Esophagus muscularis mucosa (tissue), 4 donors: ENCODE data around the gene PCK1. TPM values are rescaled to one million over a fixed set of nuclear protein-coding genes. Genes with fewer than 3 reads are reported as not detected.

ENCODE experiments used
- DNase-seq: peaks from one replicate; pipeline ENCODE4 v3.0.0-alpha.2; 2017; ENCODE audit errors: extremely low spot score
- H3K27ac ChIP-seq, 4 donors: fragments of 200-600 bp; sonication (generic); replicated peaks in 1 of 4; 1 replicate in 3 of 4; 2 replicates in 1 of 4; pipeline ENCODE4 v1.5.1; 2016 to 2019; ENCODE audit warnings: mild to moderate bottlenecking in 1 of 4
- H3K27me3 ChIP-seq, 4 donors: fragments of 200-600 bp; sonication (generic); one replicate each; pipeline versions ENCODE4 v1.5.1 to v1.6.0; 2016 to 2019
- H3K36me3 ChIP-seq, 4 donors: fragments of 200-600 bp; sonication (generic); one replicate each; pipeline ENCODE4 v1.5.1; 2016 to 2019
- H3K4me1 ChIP-seq, 4 donors: fragments of 200-600 bp; sonication (generic); one replicate each; pipeline ENCODE4 v1.5.1; 2016 to 2019
- H3K4me3 ChIP-seq, 4 donors: fragments of 200-600 bp; sonication (generic); 1 replicate in 2 of 4; 2 replicates in 2 of 4; pipeline ENCODE4 v1.5.1; 2016 to 2019; ENCODE audit warnings: mild to moderate bottlenecking in 4 of 4, moderate library complexity in 1 of 4
- H3K9me3 ChIP-seq, 4 donors: fragments of 200-600 bp; sonication (generic); 1 replicate in 3 of 4; 2 replicates in 1 of 4; pipeline ENCODE4 v1.5.1; 2016 to 2019
- CTCF ChIP-seq, 3 experiments: fragments of 200-600 bp in 2 of 3; fragments of 450-650 bp in 1 of 3; sonication (generic) in 2 of 3; IDR thresholded peaks; one replicate each; pipeline ENCODE4 v1.5.1; 2017 to 2019; ENCODE audit warnings: antibody characterized with exemption in 3 of 3, mild to moderate bottlenecking in 2 of 3, moderate library complexity in 1 of 3
- EP300 ChIP-seq: sonication (generic); formaldehyde crosslinking; IDR thresholded peaks from one replicate; pipeline ENCODE4 v1.6.1; 2017; ENCODE audit warnings: antibody characterized with exemption
- POLR2A ChIP-seq: fragments of 450-650 bp; IDR thresholded peaks from one replicate; pipeline ENCODE4 v1.6.1; 2017; ENCODE audit warnings: antibody characterized with exemption, moderate library complexity, mild to moderate bottlenecking, low read depth
- POLR2AphosphoS5 ChIP-seq, 2 donors: sonication (generic); formaldehyde crosslinking; IDR thresholded peaks; one replicate each; pipeline ENCODE4 v1.6.1; 2017; ENCODE audit warnings: antibody characterized with exemption in 2 of 2
- WGBS: methylation state at CpG from one replicate; pipeline ENCODE4 v1.1.5; 2018; 5-methylcytosine and 5-hydroxymethylcytosine counted together
- intact Hi-C: fragments of 100-400 bp; cut with DNase I; formaldehyde crosslinking; loops from one replicate; pipeline ENCODE4 v1.15.1; 2023
- total RNA-seq, 4 donors: library from RNA; depleted of rRNA; stranded (reverse); fragments of >200 nt; gene quantifications; one replicate each; pipeline versions ENCODE4 v1.1.0 to v1.2.1, GENCODE V29; 2016

Gene PCK1
- total RNA-seq, 4 donors from 2014 or later = under 0.01 to 0.63 (median 0.06) TPM; not detected in 1

GRCh38 chr20:57571782-57572416 is 11.0 kb downstream of the PCK1 start:
- Histone ChIP-seq H3K4me3 (no peak overlapping the region), H3K4me1 (no peaks in the 10 kb centered on the region), H3K36me3 (no peaks in the 10 kb centered on the region), H3K27ac (no peak overlapping the region), H3K9me3 (no peaks in the 10 kb centered on the region), H3K27me3 (peaks cover 0 to 26% (median 0%) of the 10 kb centered on the region in 4 donors)
- intact Hi-C loops = no loop called here
- DNase-seq = no peak
- TF ChIP-seq EP300 (no peak), CTCF (IDR thresholded peaks at IDR 0.05) (no peak), POLR2A (no peak), POLR2AphosphoS5 (IDR thresholded peaks at IDR 0.05) (no peak)
- 80% methylated on average over 2 of the region's 3 CpGs for WGBS

GRCh38 chr20:57573242-57573641 is 12.3 kb downstream of the PCK1 start:
- Histone ChIP-seq H3K9me3 (no peaks in the 10 kb centered on the region), H3K27me3 (peaks cover 0 to 24% (median 0%) of the 10 kb centered on the region in 4 donors), H3K27ac (no peak overlapping the region), H3K36me3 (no peaks in the 10 kb centered on the region), H3K4me3 (no peak overlapping the region), H3K4me1 (no peaks in the 10 kb centered on the region)
- no peak for TF ChIP-seq CTCF (IDR thresholded peaks at IDR 0.05)
- no peak for TF ChIP-seq POLR2A
- TF ChIP-seq EP300 = no peak
- TF ChIP-seq POLR2AphosphoS5 (IDR thresholded peaks at IDR 0.05) = no peak
- DNase-seq = no peak
- WGBS = 69% methylated on average over 11 of the region's 12 CpGs
- intact Hi-C loops = no loop called here

GRCh38 chr20:57573894-57574293 is 13.0 kb downstream of the PCK1 start:
- no peaks in the 10 kb centered on the region for H3K36me3 ChIP-seq
- no peaks in the 10 kb centered on the region for H3K9me3 ChIP-seq
- no peak overlapping the region for H3K27ac ChIP-seq
- intact Hi-C loops = no loop called here
- peaks cover 0 to 24% (median 0%) of the 10 kb centered on the region in 4 donors for H3K27me3 ChIP-seq
- H3K4me3 ChIP-seq = no peak overlapping the region
- no peak for TF ChIP-seq POLR2A
- no peak for TF ChIP-seq EP300
- no peak for TF ChIP-seq CTCF (IDR thresholded peaks at IDR 0.05)
- TF ChIP-seq POLR2AphosphoS5 (IDR thresholded peaks at IDR 0.05) = no peak
- no peaks in the 10 kb centered on the region for H3K4me1 ChIP-seq
- WGBS = 74% methylated on average over 2 of the region's 5 CpGs
- DNase-seq = no peak

DNA sequence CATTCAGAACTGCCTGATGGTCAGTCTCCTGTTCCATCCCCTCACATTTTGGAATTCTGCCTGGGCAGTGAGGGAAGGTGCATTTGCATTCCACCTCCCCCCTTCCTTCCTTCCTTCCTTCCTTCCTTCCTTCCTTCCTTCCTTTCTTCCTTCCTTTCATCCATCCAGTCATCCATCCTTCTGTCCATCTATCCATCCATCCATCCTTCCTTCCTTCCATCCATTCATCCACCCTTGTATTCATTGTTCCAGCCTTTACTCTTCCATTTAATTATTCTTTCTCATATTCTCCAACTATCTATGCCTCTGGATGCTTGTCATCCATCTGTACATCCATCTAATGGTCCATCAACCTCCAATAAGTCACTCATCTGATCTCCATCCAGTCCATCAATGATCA is 14.0 kb downstream of the PCK1 start:
- Histone ChIP-seq H3K27ac (no peak overlapping the region), H3K27me3 (peaks cover 0 to 25% (median 0%) of the 10 kb centered on the region in 4 donors), H3K4me1 (peaks cover 0 to 8% (median 6%) of the 10 kb centered on the region in 4 donors), H3K9me3 (no peaks in the 10 kb centered on the region), H3K36me3 (no peaks in the 10 kb centered on the region), H3K4me3 (no peak overlapping the region)
- TF ChIP-seq POLR2AphosphoS5 (IDR thresholded peaks at IDR 0.05) (no peak), POLR2A (no peak), EP300 (no peak), CTCF (IDR thresholded peaks at IDR 0.05) (no peak)
- DNase-seq = no peak
- intact Hi-C loops = no loop called here

DNA sequence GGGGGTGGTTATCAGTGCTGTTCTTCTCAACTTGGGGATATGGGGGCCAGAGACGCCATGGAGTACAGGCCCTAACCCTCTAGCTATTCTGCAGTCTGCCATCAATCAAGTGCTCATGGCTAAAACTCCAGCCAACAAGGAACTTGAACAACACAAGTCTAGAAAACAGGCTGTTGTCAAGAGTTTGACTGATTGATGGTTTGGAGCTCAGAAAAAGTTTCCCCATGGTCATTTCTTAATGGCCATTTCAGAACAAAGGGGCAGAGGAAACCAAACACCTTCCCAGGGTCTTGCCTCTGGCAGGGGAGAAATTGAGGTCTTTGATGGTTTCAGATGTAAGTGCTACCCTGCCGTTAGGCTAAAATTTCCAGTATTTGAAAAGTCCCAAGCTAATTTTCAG is 15.1 kb downstream of the PCK1 start:
- H3K36me3 ChIP-seq = no peaks in the 10 kb centered on the region
- peaks cover 0 to 18% (median 15%) of the 10 kb centered on the region in 4 donors for H3K4me1 ChIP-seq
- 67% methylated on average over 2 of the region's 2 CpGs for WGBS
- peaks cover 0 to 28% (median 0%) of the 10 kb centered on the region in 4 donors for H3K27me3 ChIP-seq
- intact Hi-C loops = no loop called here
- no peaks in the 10 kb centered on the region for H3K9me3 ChIP-seq
- TF ChIP-seq EP300 = no peak
- no peak for TF ChIP-seq CTCF (IDR thresholded peaks at IDR 0.05)
- no peak for TF ChIP-seq POLR2AphosphoS5 (IDR thresholded peaks at IDR 0.05)
- TF ChIP-seq POLR2A = no peak
- no peak for DNase-seq
- no peak overlapping the region for H3K4me3 ChIP-seq
- H3K27ac ChIP-seq = no peak overlapping the region
